ENCODE data around the gene OR4D6.
A peak's percentile ranks its signal among the peaks of the same experiment; 100 is the strongest.
"Not testable (repeated sequence)": the region's sequence is repeated elsewhere in the genome, so short reads cannot be mapped to it uniquely, and the experiment has no call there.

Gene OR4D6

GRCh38 chr11:59456661-59457060 is at the start of gene OR4D6:
Gene OR4D6, plus strand, starts transcription at chr11:59456961. Its CDS starts 0 bp downstream, at chr11:59456961.
- no peak for DNase-seq (ENCODE audit: low read depth, low spot score)
- H3K27ac ChIP-seq: no peak within 1 kb of the TSS

GRCh38 chr11:59413646-59414045 is 43.1 kb upstream of the OR4D6 start:
- H3K27ac ChIP-seq: no peak overlapping the region
- no peak for DNase-seq (ENCODE audit: low read depth, low spot score)

- H3K27ac ChIP-seq: no peak overlapping the region
- no peak for DNase-seq (ENCODE audit: low read depth, low spot score)
Observed at GRCh38 chr11:59415111-59415510, 41.6 kb upstream of the OR4D6 start.

GRCh38 chr11:59416613-59417012 is 40.1 kb upstream of the OR4D6 start:
- DNase-seq (ENCODE audit: low read depth, low spot score): no peak
- H3K27ac ChIP-seq: no peak overlapping the region

GRCh38 chr11:59417023-59417422 is 39.7 kb upstream of the OR4D6 start:
- no peak overlapping the region for H3K27ac ChIP-seq
- no peak for DNase-seq (ENCODE audit: low read depth, low spot score)

GRCh38 chr11:59418156-59418555 is 38.6 kb upstream of the OR4D6 start:
- H3K27ac ChIP-seq: no peak overlapping the region
- no peak for DNase-seq (ENCODE audit: low read depth, low spot score)

GRCh38 chr11:59423835-59424234 is 32.9 kb upstream of the OR4D6 start:
- DNase-seq (ENCODE audit: low read depth, low spot score): no peak
- H3K27ac ChIP-seq: no peak overlapping the region

GRCh38 chr11:59425131-59425530 is 31.6 kb upstream of the OR4D6 start:
- no peak for DNase-seq (ENCODE audit: low read depth, low spot score)
- no peak overlapping the region for H3K27ac ChIP-seq

GRCh38 chr11:59426361-59427067 is 30.2 kb upstream of the OR4D6 start, which contains the start of gene OR5A2:
Gene OR5A2, minus strand, starts transcription at chr11:59426413. Its CDS starts 3,460 bp downstream, at chr11:59422953.
- no peak for DNase-seq (ENCODE audit: low read depth, low spot score)
- no peak within 1 kb of the TSS for H3K27ac ChIP-seq

- no peak for DNase-seq (ENCODE audit: low read depth, low spot score)
- no peak overlapping the region for H3K27ac ChIP-seq
Observed at GRCh38 chr11:59427068-59427382, 29.7 kb upstream of the OR4D6 start.

- peak; percentile 6 for DNase-seq (ENCODE audit: low read depth, low spot score)
Observed at GRCh38 chr11:59429924-59430516, 26.7 kb upstream of the OR4D6 start.

GRCh38 chr11:59436169-59436568 is 20.6 kb upstream of the OR4D6 start, which contains the start of gene OR5A1:
Gene OR5A1, plus strand, starts transcription at chr11:59436469. Its CDS starts 6,700 bp downstream, at chr11:59443169.
- H3K27ac ChIP-seq: no peak within 1 kb of the TSS
- no peak for DNase-seq (ENCODE audit: low read depth, low spot score)

More at GRCh38 chr11:59429924-59430516, 26.7 kb upstream of the OR4D6 start:
- no peak overlapping the region for H3K27ac ChIP-seq

GRCh38 chr11:59437770-59438169 is 19.0 kb upstream of the OR4D6 start:
- H3K27ac ChIP-seq: no peak overlapping the region
- no peak for DNase-seq (ENCODE audit: low read depth, low spot score)

- not testable (repeated sequence) for H3K27ac ChIP-seq; DNase-seq (ENCODE audit: low read depth, low spot score)
Observed at GRCh38 chr11:59445624-59446023, 11.1 kb upstream of the OR4D6 start.

GRCh38 chr11:59448484-59448883 is 8.3 kb upstream of the OR4D6 start:
- DNase-seq (ENCODE audit: low read depth, low spot score): no peak
- no peak overlapping the region for H3K27ac ChIP-seq

GRCh38 chr11:59459916-59460315 is 3.2 kb downstream of the OR4D6 start:
- H3K27ac ChIP-seq: no peak overlapping the region
- DNase-seq (ENCODE audit: low read depth, low spot score): no peak

- no peak overlapping the region for H3K27ac ChIP-seq
- no peak for DNase-seq (ENCODE audit: low read depth, low spot score)
Observed at GRCh38 chr11:59463190-59463641, 6.5 kb downstream of the OR4D6 start.

GRCh38 chr11:59473015-59473414 is 16.3 kb downstream of the OR4D6 start, which contains the start of gene OR4D10:
Gene OR4D10, plus strand, starts transcription at chr11:59473315. Its CDS starts 4,115 bp downstream, at chr11:59477430.
- no peak for DNase-seq (ENCODE audit: low read depth, low spot score)
- no peak within 1 kb of the TSS for H3K27ac ChIP-seq

GRCh38 chr11:59475176-59475575 is 18.4 kb downstream of the OR4D6 start:
- H3K27ac ChIP-seq: no peak overlapping the region
- DNase-seq (ENCODE audit: low read depth, low spot score): no peak

- DNase-seq (ENCODE audit: low read depth, low spot score): no peak
- no peak overlapping the region for H3K27ac ChIP-seq
Observed at GRCh38 chr11:59479906-59480305, 23.1 kb downstream of the OR4D6 start.

GRCh38 chr11:59480359-59480758 is 23.6 kb downstream of the OR4D6 start:
- no peak for DNase-seq (ENCODE audit: low read depth, low spot score)
- H3K27ac ChIP-seq: no peak overlapping the region

- DNase-seq (ENCODE audit: low read depth, low spot score): no peak
- H3K27ac ChIP-seq: no peak overlapping the region
Observed at GRCh38 chr11:59501931-59502330, 45.2 kb downstream of the OR4D6 start.
